B cell (primary cell): ENCODE data around the gene SMAP2.

Experiments used
- CTCF ChIP-seq: fragments of 200-600 bp; IDR thresholded peaks from one replicate; pipeline ENCODE4 v1.8.0; 2022; ENCODE audit warnings: antibody characterized with exemption, mild to moderate bottlenecking
- EZH2 ChIP-seq: IDR thresholded peaks from 2 replicates; pipeline ENCODE4 v1.6.1; 2012; ENCODE audit warnings: borderline replicate concordance, low read depth, mild to moderate bottlenecking, moderate library complexity, low read length; ENCODE audit not compliant: insufficient read depth, poor library complexity, severe bottlenecking

- TF ChIP-seq CTCF: no peak
- no peak for TF ChIP-seq EZH2
Measured at GRCh38 chr1:40362199-40362598, 11.3 kb upstream of the SMAP2 start.
